HepG2 (cell line): Measurements from ENCODE around the gene SMYD5. TPM values are rescaled to one million over a fixed set of nuclear protein-coding genes. Genes with fewer than 3 reads are reported as not detected.
A peak's percentile ranks its signal among the peaks of the same experiment; 100 is the strongest.

ENCODE experiments used
- ATAC-seq: fragments of 200-7000 bp; cut with Tn5 transposase; 3 replicates; pipeline ENCODE4 v1.9.1; 2020; ENCODE audit warnings: mild to moderate bottlenecking, moderate library complexity
- BruUV-seq: library from RNA; stranded (reverse); fragments of 400-500 nt; replicated peaks from 2 replicates; lab custom pipeline; 2021; lab: Mats Ljungman, UMichigan
- CTCF ChIA-PET: fragments of 300-600 bp; formaldehyde crosslinking; extraction: SDS; loops from one replicate; lab custom pipeline; 2021; ENCODE audit warnings: low total read pairs, inconsistent platforms, low intra/inter-chr PET ratio; lab: Yijun Ruan, JAX
- POLR2A ChIA-PET: fragments of 350-600 bp; sonication (Branson Sonifier 250); formaldehyde crosslinking; loops from one replicate; lab custom pipeline; 2020; ENCODE audit warnings: antibody characterized with exemption, inconsistent platforms; lab: Yijun Ruan, JAX
- DNase-seq: peaks from one replicate; pipeline ENCODE4 v3.0.0-alpha.2; 2015; ENCODE audit warnings: low spot score
- FAIRE-seq: peaks from 3 replicates; lab custom pipeline; 2011; peaks lifted over from hg19 to GRCh38; lab: Jason Lieb, UNC
- H2AFZ ChIP-seq: one replicate; pipeline ENCODE4 v1.6.1; 2011; ENCODE audit warnings: low read length, inconsistent platforms
- H3K27ac ChIP-seq: fragments of 300-600 bp; 3 replicates; pipeline ENCODE4 v1.8.0; 2011; ENCODE audit warnings: mixed run types, mild to moderate bottlenecking, mixed read lengths, low read length, inconsistent platforms; ENCODE audit not compliant: insufficient read depth; ENCODE audit errors: extremely low read length
- H3K27me3 ChIP-seq, 2 experiments: fragments of 200-600 bp in 1 of 2; 2 replicates in 1 of 2; 3 replicates in 1 of 2; pipeline versions ENCODE4 v1.6.0 to v1.8.0; 2011; ENCODE audit warnings: low read length in 2 of 2, mild to moderate bottlenecking in 2 of 2, moderate library complexity in 2 of 2, inconsistent platforms in 1 of 2; ENCODE audit not compliant: insufficient read depth in 2 of 2, control insufficient read depth in 1 of 2
- H3K36me3 ChIP-seq, 2 experiments: fragments of 200-600 bp in 1 of 2; replicated peaks in 1 of 2; 2 replicates in 1 of 2; 3 replicates in 1 of 2; pipeline versions ENCODE4 v1.5.1 to v1.8.0; 2011; ENCODE audit warnings: low read length in 2 of 2, inconsistent platforms in 1 of 2; ENCODE audit not compliant: insufficient read depth in 2 of 2, control insufficient read depth in 1 of 2
- H3K4me1 ChIP-seq: 2 replicates; pipeline ENCODE4 v1.5.1; 2012; ENCODE audit warnings: low read length, inconsistent platforms; ENCODE audit not compliant: insufficient read depth
- H3K4me2 ChIP-seq: 2 replicates; pipeline ENCODE4 v1.6.0; 2011; ENCODE audit warnings: low read depth, low read length, inconsistent platforms
- H3K4me3 ChIP-seq, 3 experiments: fragments of 200-600 bp in 1 of 3; sonication (generic), shearing (Covaris generic) in 1 of 3; replicated peaks in 1 of 3; 2 replicates each; pipeline ENCODE4 v1.5.1; 2011 to 2016; ENCODE audit warnings: low read length in 3 of 3, inconsistent platforms in 2 of 3, low read depth in 2 of 3, mild to moderate bottlenecking in 2 of 3, control low read depth in 1 of 3, mixed read lengths in 1 of 3; ENCODE audit not compliant: insufficient read depth in 1 of 3
- H3K79me2 ChIP-seq: one replicate; pipeline ENCODE4 v1.6.1; 2011; ENCODE audit warnings: low read length, inconsistent platforms; ENCODE audit not compliant: insufficient read depth
- H3K9ac ChIP-seq: 2 replicates; pipeline ENCODE4 v1.6.0; 2011; ENCODE audit warnings: mild to moderate bottlenecking, low read depth, low read length, inconsistent platforms; ENCODE audit not compliant: insufficient read depth
- H3K9me3 ChIP-seq: 2 replicates; pipeline ENCODE4 v1.5.1; 2012; ENCODE audit warnings: mild to moderate bottlenecking, low read length
- H4K20me1 ChIP-seq: 2 replicates; pipeline ENCODE4 v1.6.0; 2011; ENCODE audit warnings: inconsistent platforms, mild to moderate bottlenecking, low read length, moderate library complexity; ENCODE audit not compliant: insufficient read depth
- ADNP ChIP-seq: sonication (generic); formaldehyde crosslinking; IDR thresholded peaks from 2 replicates; pipeline ENCODE4 v1.4.0; 2020; ENCODE audit warnings: missing genetic modification reagents
- TARDBP ChIP-seq: sonication (generic); formaldehyde crosslinking; IDR thresholded peaks from 2 replicates; pipeline ENCODE4 v1.8.0; 2022; ENCODE audit warnings: mild to moderate bottlenecking, missing genetic modification reagents
- ZBTB8A ChIP-seq: sonication (generic); formaldehyde crosslinking; IDR thresholded peaks from 2 replicates; pipeline ENCODE4 v1.4.0; 2020; ENCODE audit warnings: mild to moderate bottlenecking, low read depth, missing genetic modification reagents, borderline replicate concordance
- ZNF496 ChIP-seq: sonication (generic); formaldehyde crosslinking; IDR thresholded peaks from 2 replicates; pipeline ENCODE4 v1.8.1; 2023; ENCODE audit warnings: mild to moderate bottlenecking, moderate library complexity, missing genetic modification reagents; ENCODE audit not compliant: insufficient replicate concordance
- WGBS: methylation state at CpG from one replicate; pipeline ENCODE4 v1.1.6; 2017; ENCODE audit warnings: low lambda C conversion rate; 5-methylcytosine and 5-hydroxymethylcytosine counted together
- in situ Hi-C: cut with HindIII; loops from 2 replicates; pipeline ENCODE4 v1.10.0; 2017; ENCODE audit warnings: low pct_unique_long_range_greater_than_20kb; ENCODE audit not compliant: extremely low pct_ligation_motif_present
- intact Hi-C: fragments of 100-400 bp; cut with micrococcal nuclease; formaldehyde crosslinking; loops from one replicate; pipeline ENCODE4 v1.10.0; 2022; ENCODE audit not compliant: unreplicated experiment
- polyA plus RNA-seq, 8 experiments: library from polyadenylated mRNA; depleted of rRNA in 3 of 8; stranded (reverse) in 7 of 8; unstranded in 1 of 8; fragments of >200 nt; fragmentation: Illumina TruSeq in 4 of 8; extraction: Trizol in 4 of 8; gene quantifications; 2 replicates each; pipeline versions ENCODE4 v1.2.1 to v1.2.3, GENCODE V29; 2011 to 2016; ENCODE audit warnings: low read depth in 4 of 8, missing spikeins in 1 of 8, mixed read lengths in 1 of 8; ENCODE audit not compliant: insufficient read depth in 1 of 8
- total RNA-seq, 5 experiments: library from RNA; depleted of rRNA; stranded (reverse); fragments of >200 nt; fragmentation: Illumina TruSeq; extraction: Trizol; gene quantifications; 2 replicates each; pipeline ENCODE4 v1.2.3, GENCODE V29; 2016; ENCODE audit warnings: low read depth in 1 of 5
- TF ChIP-seq, protein P1 (sequence below): sonication (generic); formaldehyde crosslinking; IDR thresholded peaks from 2 replicates; pipeline ENCODE4 v1.4.0; 2020; ENCODE audit warnings: missing genetic modification reagents
- TF ChIP-seq, protein P2 (sequence below): sonication (generic); formaldehyde crosslinking; IDR thresholded peaks from 2 replicates; pipeline ENCODE4 v1.4.0; 2020; ENCODE audit warnings: missing genetic modification reagents
- TF ChIP-seq, protein P3 (sequence below): sonication (generic); formaldehyde crosslinking; IDR thresholded peaks from 2 replicates; pipeline ENCODE4 v1.5.0; 2020; ENCODE audit warnings: mild to moderate bottlenecking, missing genetic modification reagents
- TF ChIP-seq, protein P4 (sequence below): sonication (generic); formaldehyde crosslinking; IDR thresholded peaks from 2 replicates; pipeline ENCODE4 v1.5.1; 2020; ENCODE audit warnings: mild to moderate bottlenecking, missing genetic modification reagents, borderline replicate concordance

The SMYD5 gene
- total and polyA plus RNA-seq, 2 of the 13 experiments (the other 11 are each of a cell fraction or from before 2014, with no cell fraction given), result 55.8 to 70.4 TPM

DNA sequence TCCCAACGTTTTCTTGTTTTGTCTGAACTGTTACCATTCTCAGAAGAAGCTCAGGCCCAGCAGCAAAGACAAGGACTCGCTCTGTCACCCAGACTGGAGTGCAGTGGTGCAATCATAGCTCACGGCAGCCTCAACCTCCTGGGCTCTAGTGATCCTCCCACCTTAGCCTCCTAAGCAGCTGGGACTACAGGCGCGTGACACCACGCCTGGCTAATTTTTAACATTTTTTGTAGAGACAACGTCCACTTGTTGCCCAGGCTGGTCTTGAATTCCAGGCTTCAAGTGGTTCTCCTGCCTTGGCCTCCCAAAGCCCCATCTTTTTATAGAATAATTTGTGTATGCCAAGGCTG lies 2.0 kb upstream of the SMYD5 start:
- Histone ChIP-seq H3K4me3 (peak overlapping the region in 1 of 3 experiments; percentile 93; a peak in 1 of 6 replicates), H2AFZ (no peak overlapping the region), H3K27me3 (no peaks in the 10 kb centered on the region), H3K9me3 (no peaks in the 10 kb centered on the region), H3K4me1 (peaks cover 75% of the 10 kb centered on the region), H3K9ac (no peak overlapping the region), H4K20me1 (peaks cover 4% of the 10 kb centered on the region; the same call in 1 of the 2 replicates), H3K79me2 (peaks cover 28% of the 10 kb centered on the region), H3K4me2 (peak overlapping the region; percentile 99), H3K27ac (peak overlapping the region; percentile 92), H3K36me3 (no peaks in the 10 kb centered on the region)
- POLR2A ChIA-PET, result interaction anchor here (0.5 to 4.5 kb wide), 22 partner anchors 11 to 1060 kb away, joined by 3 to 125 read pairs (median 8); partner anchors contain the start of genes CCT7, EGR4, PRADC1 and RAB11FIP5
- FAIRE-seq, result no peak
- BruUV-seq, result no TSS peak
- DNase-seq, result no peak
- ATAC-seq, result no peak
- intact Hi-C loops (loop anchor here (1.0 to 10.0 kb wide), 3 partner anchors 21 to 173 kb away; partner anchors contain the start of gene ALMS1), in situ Hi-C loops (loop anchor here (5.0 kb wide), 1 partner anchor 35 kb away; no protein-coding TSS in a partner anchor)
- 10% methylated on average over 7 of the region's 7 CpGs for WGBS
- CTCF ChIA-PET, result interaction anchor here (1.4 to 2.9 kb wide), 4 partner anchors 35 to 319 kb away, joined by 6 to 74 read pairs (median 10); no protein-coding TSS in a partner anchor
- TF ChIP-seq ZBTB8A (no peak), ADNP (CRISPR knock-in tag) (0 out of 2 replicates have a peak, but pooled peaks have one; percentile 32), TARDBP (no peak), ZNF496 (CRISPR knock-in tag) (no peak)
- TF ChIP-seq, protein P1, sequence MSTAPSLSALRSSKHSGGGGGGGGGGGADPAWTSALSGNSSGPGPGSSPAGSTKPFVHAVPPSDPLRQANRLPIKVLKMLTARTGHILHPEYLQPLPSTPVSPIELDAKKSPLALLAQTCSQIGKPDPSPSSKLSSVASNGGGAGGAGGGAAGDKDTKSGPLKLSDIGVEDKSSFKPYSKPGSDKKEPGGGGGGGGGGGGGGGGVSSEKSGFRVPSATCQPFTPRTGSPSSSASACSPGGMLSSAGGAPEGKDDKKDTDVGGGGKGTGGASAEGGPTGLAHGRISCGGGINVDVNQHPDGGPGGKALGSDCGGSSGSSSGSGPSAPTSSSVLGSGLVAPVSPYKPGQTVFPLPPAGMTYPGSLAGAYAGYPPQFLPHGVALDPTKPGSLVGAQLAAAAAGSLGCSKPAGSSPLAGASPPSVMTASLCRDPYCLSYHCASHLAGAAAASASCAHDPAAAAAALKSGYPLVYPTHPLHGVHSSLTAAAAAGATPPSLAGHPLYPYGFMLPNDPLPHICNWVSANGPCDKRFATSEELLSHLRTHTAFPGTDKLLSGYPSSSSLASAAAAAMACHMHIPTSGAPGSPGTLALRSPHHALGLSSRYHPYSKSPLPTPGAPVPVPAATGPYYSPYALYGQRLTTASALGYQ (CRISPR knock-in tag), result 0 out of 2 replicates have a peak, but pooled peaks have one; percentile 3
- TF ChIP-seq, protein P2, sequence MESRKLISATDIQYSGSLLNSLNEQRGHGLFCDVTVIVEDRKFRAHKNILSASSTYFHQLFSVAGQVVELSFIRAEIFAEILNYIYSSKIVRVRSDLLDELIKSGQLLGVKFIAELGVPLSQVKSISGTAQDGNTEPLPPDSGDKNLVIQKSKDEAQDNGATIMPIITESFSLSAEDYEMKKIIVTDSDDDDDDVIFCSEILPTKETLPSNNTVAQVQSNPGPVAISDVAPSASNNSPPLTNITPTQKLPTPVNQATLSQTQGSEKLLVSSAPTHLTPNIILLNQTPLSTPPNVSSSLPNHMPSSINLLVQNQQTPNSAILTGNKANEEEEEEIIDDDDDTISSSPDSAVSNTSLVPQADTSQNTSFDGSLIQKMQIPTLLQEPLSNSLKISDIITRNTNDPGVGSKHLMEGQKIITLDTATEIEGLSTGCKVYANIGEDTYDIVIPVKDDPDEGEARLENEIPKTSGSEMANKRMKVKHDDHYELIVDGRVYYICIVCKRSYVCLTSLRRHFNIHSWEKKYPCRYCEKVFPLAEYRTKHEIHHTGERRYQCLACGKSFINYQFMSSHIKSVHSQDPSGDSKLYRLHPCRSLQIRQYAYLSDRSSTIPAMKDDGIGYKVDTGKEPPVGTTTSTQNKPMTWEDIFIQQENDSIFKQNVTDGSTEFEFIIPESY (CRISPR knock-in tag), result no peak
- TF ChIP-seq, protein P3, sequence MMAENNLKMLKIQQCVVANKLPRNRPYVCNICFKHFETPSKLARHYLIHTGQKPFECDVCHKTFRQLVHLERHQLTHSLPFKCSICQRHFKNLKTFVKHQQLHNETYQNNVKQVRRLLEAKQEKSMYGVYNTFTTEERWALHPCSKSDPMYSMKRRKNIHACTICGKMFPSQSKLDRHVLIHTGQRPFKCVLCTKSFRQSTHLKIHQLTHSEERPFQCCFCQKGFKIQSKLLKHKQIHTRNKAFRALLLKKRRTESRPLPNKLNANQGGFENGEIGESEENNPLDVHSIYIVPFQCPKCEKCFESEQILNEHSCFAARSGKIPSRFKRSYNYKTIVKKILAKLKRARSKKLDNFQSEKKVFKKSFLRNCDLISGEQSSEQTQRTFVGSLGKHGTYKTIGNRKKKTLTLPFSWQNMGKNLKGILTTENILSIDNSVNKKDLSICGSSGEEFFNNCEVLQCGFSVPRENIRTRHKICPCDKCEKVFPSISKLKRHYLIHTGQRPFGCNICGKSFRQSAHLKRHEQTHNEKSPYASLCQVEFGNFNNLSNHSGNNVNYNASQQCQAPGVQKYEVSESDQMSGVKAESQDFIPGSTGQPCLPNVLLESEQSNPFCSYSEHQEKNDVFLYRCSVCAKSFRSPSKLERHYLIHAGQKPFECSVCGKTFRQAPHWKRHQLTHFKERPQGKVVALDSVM (CRISPR knock-in tag), result peak; percentile 98
- TF ChIP-seq, protein P4, sequence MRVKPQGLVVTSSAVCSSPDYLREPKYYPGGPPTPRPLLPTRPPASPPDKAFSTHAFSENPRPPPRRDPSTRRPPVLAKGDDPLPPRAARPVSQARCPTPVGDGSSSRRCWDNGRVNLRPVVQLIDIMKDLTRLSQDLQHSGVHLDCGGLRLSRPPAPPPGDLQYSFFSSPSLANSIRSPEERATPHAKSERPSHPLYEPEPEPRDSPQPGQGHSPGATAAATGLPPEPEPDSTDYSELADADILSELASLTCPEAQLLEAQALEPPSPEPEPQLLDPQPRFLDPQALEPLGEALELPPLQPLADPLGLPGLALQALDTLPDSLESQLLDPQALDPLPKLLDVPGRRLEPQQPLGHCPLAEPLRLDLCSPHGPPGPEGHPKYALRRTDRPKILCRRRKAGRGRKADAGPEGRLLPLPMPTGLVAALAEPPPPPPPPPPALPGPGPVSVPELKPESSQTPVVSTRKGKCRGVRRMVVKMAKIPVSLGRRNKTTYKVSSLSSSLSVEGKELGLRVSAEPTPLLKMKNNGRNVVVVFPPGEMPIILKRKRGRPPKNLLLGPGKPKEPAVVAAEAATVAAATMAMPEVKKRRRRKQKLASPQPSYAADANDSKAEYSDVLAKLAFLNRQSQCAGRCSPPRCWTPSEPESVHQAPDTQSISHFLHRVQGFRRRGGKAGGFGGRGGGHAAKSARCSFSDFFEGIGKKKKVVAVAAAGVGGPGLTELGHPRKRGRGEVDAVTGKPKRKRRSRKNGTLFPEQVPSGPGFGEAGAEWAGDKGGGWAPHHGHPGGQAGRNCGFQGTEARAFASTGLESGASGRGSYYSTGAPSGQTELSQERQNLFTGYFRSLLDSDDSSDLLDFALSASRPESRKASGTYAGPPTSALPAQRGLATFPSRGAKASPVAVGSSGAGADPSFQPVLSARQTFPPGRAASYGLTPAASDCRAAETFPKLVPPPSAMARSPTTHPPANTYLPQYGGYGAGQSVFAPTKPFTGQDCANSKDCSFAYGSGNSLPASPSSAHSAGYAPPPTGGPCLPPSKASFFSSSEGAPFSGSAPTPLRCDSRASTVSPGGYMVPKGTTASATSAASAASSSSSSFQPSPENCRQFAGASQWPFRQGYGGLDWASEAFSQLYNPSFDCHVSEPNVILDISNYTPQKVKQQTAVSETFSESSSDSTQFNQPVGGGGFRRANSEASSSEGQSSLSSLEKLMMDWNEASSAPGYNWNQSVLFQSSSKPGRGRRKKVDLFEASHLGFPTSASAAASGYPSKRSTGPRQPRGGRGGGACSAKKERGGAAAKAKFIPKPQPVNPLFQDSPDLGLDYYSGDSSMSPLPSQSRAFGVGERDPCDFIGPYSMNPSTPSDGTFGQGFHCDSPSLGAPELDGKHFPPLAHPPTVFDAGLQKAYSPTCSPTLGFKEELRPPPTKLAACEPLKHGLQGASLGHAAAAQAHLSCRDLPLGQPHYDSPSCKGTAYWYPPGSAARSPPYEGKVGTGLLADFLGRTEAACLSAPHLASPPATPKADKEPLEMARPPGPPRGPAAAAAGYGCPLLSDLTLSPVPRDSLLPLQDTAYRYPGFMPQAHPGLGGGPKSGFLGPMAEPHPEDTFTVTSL (CRISPR knock-in tag), result peak; percentile 25; the same call in 1 of the 2 replicates
